ENCODE results near the gene SLC37A1.

SLC37A1 gene

DNA sequence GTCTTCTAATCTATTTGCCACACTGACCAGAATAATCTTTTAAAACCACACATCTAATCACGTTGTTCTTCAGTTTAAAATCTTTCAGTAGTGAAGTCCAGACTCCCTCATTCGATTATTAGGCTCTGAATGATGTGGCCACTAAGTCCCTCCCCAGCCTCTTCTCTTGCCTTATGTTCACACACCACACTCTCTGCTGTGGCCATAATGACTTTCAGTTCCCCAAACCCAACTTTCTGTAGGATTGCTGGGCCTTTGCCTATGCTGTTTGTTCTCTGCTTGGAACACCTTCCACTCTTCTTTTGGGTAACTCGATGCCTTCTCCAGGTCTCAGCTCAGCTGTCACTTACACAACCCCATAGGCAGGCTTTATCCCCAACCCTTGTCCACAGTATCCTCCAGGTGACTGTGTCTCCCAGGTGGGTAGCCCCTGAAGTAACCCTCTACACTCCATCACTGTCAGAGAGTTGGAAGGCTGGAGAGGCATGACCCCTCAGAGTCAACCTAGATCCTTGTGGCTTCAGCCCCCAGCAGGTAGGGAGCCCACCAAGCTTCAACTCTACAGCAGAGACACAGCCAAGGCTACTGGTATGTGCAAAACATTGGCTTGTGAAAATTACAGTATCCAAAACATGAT lies 8.4 kb upstream of the SLC37A1 start:
- Histone ChIP-seq H3K27me3 (ENCODE audit: control insufficient read depth, insufficient read depth, low read length, poor library complexity, severe bottlenecking) (peaks cover 5% of the 10 kb centered on the region), H3K9me3 (ENCODE audit: control insufficient read depth, low read length) (no peaks in the 10 kb centered on the region), H3K4me3 (ENCODE audit: insufficient read depth, low read depth, low read length) (no peak overlapping the region), H3K27ac (ENCODE audit: insufficient read depth, low read depth, low read length, poor library complexity, severe bottlenecking) (no peak overlapping the region), H3K4me1 (ENCODE audit: control insufficient read depth, insufficient read depth, low read length) (peaks cover 8% of the 10 kb centered on the region), H3K36me3 (ENCODE audit: control insufficient read depth, insufficient read depth, low read length) (no peaks in the 10 kb centered on the region)
- WGBS, 2 experiments, result 85 to 88% methylated on average over 3 of the region's 3 CpGs

DNA sequence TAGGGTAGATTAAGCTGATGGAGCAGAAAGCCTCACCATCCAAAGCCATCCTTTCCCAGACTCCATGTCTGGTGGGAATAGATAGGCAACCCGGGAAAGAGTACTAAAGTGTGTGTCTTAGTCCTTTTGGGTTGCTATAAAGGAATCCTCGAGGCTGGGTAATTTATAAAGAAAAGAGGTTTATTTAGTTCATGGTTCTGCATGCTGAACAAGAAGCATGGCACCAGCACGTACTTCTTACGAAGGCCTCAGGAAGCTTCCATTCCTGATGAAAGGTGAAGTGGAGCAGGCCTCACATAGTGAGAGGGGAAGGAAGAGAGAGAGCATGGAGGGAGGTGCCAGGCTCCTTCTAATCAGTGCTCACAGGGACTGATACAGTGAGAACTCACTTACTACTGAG lies 6.2 kb upstream of the SLC37A1 start:
- Histone ChIP-seq H3K9me3 (ENCODE audit: control insufficient read depth, low read length) (no peaks in the 10 kb centered on the region), H3K36me3 (ENCODE audit: control insufficient read depth, insufficient read depth, low read length) (no peaks in the 10 kb centered on the region), H3K27me3 (ENCODE audit: control insufficient read depth, insufficient read depth, low read length, poor library complexity, severe bottlenecking) (peaks cover 5% of the 10 kb centered on the region), H3K4me3 (ENCODE audit: insufficient read depth, low read depth, low read length) (no peak overlapping the region), H3K27ac (ENCODE audit: insufficient read depth, low read depth, low read length, poor library complexity, severe bottlenecking) (no peak overlapping the region), H3K4me1 (ENCODE audit: control insufficient read depth, insufficient read depth, low read length) (peaks cover 11% of the 10 kb centered on the region)
- 91 to 95% methylated on average over 4 of the region's 4 CpGs for WGBS, 2 experiments

DNA sequence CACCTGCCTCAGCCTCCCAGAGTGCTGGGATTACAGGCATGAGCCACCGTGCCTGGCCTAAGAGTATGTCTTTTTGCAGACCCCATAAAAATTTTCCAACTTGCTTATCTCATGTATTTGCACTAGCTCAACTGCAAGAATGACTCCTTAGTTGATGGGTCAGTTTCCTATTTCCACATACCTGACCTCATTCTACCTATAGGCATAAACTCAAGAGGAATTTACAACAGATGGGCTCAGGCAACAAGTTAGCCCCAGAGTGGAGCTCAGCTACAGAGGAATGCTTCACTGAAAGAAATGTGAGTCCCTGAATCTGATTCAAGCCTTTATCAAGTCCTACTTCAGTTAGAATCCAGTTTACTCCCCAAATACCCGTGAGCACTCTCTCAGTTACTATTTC lies 5.3 kb upstream of the SLC37A1 start:
- Histone ChIP-seq H3K27me3 (ENCODE audit: control insufficient read depth, insufficient read depth, low read length, poor library complexity, severe bottlenecking) (peaks cover 9% of the 10 kb centered on the region), H3K27ac (ENCODE audit: insufficient read depth, low read depth, low read length, poor library complexity, severe bottlenecking) (no peak overlapping the region), H3K4me1 (ENCODE audit: control insufficient read depth, insufficient read depth, low read length) (peaks cover 20% of the 10 kb centered on the region), H3K36me3 (ENCODE audit: control insufficient read depth, insufficient read depth, low read length) (no peaks in the 10 kb centered on the region), H3K9me3 (ENCODE audit: control insufficient read depth, low read length) (no peaks in the 10 kb centered on the region), H3K4me3 (ENCODE audit: insufficient read depth, low read depth, low read length) (no peak overlapping the region)
- WGBS, 2 experiments, result 87 to 94% methylated on average over 2 of the region's 2 CpGs

DNA sequence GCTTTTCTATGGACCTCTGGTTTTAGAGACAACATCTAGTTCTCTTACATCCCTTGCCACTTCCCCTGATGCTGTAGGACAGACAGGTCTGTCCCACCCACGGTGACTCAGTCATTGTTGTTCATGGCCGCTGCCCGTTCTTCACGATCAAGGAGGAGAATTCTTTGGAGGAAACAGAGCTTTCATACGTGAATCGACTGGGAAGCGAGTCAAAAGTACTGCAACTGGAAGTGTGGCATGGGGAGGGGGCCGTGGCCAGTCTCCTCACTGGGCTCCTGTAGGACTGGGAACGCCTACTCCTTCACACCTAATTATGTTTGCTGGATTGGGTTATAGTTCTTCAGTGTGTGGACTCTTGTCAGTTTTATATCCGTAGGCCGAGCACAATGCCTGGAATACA lies 4.4 kb upstream of the SLC37A1 start:
- 69 to 80% methylated on average over 11 of the region's 11 CpGs for WGBS, 2 experiments
- peaks cover 14% of the 10 kb centered on the region for H3K27me3 ChIP-seq (ENCODE audit: control insufficient read depth, insufficient read depth, low read length, poor library complexity, severe bottlenecking)
- H3K4me3 ChIP-seq (ENCODE audit: insufficient read depth, low read depth, low read length), result no peak overlapping the region
- H3K9me3 ChIP-seq (ENCODE audit: control insufficient read depth, low read length), result no peaks in the 10 kb centered on the region
- peaks cover 21% of the 10 kb centered on the region for H3K4me1 ChIP-seq (ENCODE audit: control insufficient read depth, insufficient read depth, low read length)
- H3K27ac ChIP-seq (ENCODE audit: insufficient read depth, low read depth, low read length, poor library complexity, severe bottlenecking), result no peak overlapping the region
- H3K36me3 ChIP-seq (ENCODE audit: control insufficient read depth, insufficient read depth, low read length), result no peaks in the 10 kb centered on the region

DNA sequence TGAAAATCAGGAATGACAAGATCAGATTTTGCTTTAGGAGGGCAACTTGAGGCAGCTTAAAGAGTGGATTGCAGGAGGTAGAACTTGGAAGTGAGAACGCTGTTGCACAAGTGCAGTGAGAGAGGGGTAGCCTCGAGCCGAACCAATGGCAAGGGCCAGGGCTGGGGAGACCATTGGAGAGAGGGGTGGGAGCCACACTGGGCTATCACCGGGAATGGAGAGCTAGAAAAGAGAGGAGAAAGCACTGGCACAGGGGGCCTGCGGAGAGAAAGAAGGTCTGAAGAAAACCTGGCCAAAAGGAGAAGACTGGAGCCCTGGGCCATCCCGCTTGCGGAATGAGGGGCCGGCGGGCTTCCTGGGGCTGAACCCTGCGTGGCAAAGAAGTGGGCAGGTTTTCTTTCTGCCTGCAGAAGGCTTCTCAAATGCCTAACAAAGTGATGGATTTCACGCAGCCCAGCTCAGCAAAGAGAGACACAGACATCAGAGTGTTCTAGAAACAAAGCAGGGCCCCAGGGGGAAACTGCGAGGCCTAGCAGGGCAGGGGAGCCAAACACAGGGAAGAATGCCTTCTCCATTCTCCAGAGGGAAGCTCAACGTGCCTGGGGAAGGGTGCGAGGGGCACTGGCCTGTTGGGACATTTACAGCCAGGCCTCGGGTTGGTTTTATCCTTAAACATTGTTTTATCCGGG lies 1.2 kb upstream of the SLC37A1 start:
- H3K9me3 ChIP-seq (ENCODE audit: control insufficient read depth, low read length), result no peaks in the 10 kb centered on the region
- 51 to 52% methylated on average over 16 of the region's 16 CpGs for WGBS, 2 experiments
- H3K4me3 ChIP-seq (ENCODE audit: insufficient read depth, low read depth, low read length), result no peak overlapping the region
- H3K36me3 ChIP-seq (ENCODE audit: control insufficient read depth, insufficient read depth, low read length), result no peaks in the 10 kb centered on the region
- peaks cover 32% of the 10 kb centered on the region for H3K4me1 ChIP-seq (ENCODE audit: control insufficient read depth, insufficient read depth, low read length)
- H3K27ac ChIP-seq (ENCODE audit: insufficient read depth, low read depth, low read length, poor library complexity, severe bottlenecking), result no peak overlapping the region
- H3K27me3 ChIP-seq (ENCODE audit: control insufficient read depth, insufficient read depth, low read length, poor library complexity, severe bottlenecking), result peaks cover 27% of the 10 kb centered on the region

DNA sequence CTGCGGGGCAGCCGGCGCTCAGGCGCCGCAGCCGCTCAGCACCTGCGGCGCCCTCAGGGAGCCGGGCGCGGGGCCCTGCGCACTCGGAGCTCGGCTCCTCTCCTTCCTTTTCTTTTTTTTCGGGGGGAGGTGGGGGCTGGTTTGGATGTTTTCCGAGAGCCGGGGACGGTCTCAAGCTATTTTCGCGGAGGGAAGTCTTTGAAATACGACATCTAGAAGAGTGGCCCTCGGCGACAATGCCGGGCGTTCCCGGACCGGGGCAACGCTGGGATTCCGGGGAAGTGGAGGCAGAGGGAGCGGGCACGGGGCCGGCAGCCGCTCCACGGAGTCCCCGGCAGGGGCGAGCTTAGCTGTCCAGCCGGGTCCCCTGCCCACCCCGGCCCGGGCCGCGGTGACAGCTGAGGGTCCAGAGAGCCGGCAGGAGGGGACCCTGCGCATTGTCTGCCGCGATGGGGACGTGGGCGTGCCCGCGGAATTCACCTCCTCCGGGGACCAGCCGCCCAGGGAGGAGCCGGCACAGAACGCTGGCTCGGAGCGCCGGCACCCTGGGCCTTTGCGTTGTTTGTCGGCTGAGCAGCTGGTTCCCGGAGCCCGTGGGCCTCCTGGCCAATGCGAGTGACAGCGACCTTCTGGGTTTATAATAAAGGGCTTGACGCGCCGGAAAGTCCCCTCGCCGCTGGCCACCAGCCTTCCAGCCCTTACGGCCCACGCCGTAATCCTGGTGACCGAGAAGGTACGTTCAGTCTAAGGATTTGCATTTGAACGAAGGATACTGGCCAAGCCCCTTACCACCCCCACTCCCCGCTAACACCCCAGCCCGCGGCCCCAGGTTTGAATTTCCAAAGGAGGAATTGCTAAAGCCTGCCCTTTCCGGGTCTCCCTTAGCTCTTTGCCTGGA lies 582 bp downstream of the SLC37A1 start:
- 0 to 1% methylated on average over 77 of the region's 77 CpGs for WGBS, 2 experiments
- H3K9me3 ChIP-seq (ENCODE audit: control insufficient read depth, low read length), result no peaks in the 10 kb centered on the region
- H3K4me1 ChIP-seq (ENCODE audit: control insufficient read depth, insufficient read depth, low read length), result peaks cover 30% of the 10 kb centered on the region
- peak overlapping the region; percentile 56 for H3K4me3 ChIP-seq (ENCODE audit: insufficient read depth, low read depth, low read length)
- H3K27me3 ChIP-seq (ENCODE audit: control insufficient read depth, insufficient read depth, low read length, poor library complexity, severe bottlenecking), result peaks cover 27% of the 10 kb centered on the region
- H3K36me3 ChIP-seq (ENCODE audit: control insufficient read depth, insufficient read depth, low read length), result no peaks in the 10 kb centered on the region
- no peak overlapping the region for H3K27ac ChIP-seq (ENCODE audit: insufficient read depth, low read depth, low read length, poor library complexity, severe bottlenecking)

DNA sequence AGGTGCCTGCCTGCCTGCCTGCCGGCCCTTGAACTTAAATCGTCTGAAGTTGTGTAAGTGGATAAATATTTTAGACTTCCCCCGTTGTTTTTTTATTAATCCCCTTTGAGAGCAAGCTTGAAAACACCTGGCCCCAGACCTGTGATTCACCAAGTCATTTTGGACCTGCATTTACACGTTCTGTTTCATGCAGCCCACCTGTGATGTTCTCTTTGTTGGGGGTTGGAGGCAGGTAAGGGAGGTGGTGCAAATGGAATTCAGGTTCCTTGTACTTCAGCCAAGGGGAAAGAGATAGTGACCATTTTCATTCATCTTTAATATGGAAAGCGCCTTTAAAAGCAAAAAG lies 1.2 kb downstream of the SLC37A1 start:
- H3K4me1 ChIP-seq (ENCODE audit: control insufficient read depth, insufficient read depth, low read length), result peaks cover 24% of the 10 kb centered on the region
- H3K27ac ChIP-seq (ENCODE audit: insufficient read depth, low read depth, low read length, poor library complexity, severe bottlenecking), result no peak overlapping the region
- no peaks in the 10 kb centered on the region for H3K36me3 ChIP-seq (ENCODE audit: control insufficient read depth, insufficient read depth, low read length)
- WGBS, 2 experiments, result 6 to 15% methylated on average over 4 to 5 of the region's 5 CpGs
- peaks cover 27% of the 10 kb centered on the region for H3K27me3 ChIP-seq (ENCODE audit: control insufficient read depth, insufficient read depth, low read length, poor library complexity, severe bottlenecking)
- H3K4me3 ChIP-seq (ENCODE audit: insufficient read depth, low read depth, low read length), result peak overlapping the region; percentile 56
- H3K9me3 ChIP-seq (ENCODE audit: control insufficient read depth, low read length), result no peaks in the 10 kb centered on the region

DNA sequence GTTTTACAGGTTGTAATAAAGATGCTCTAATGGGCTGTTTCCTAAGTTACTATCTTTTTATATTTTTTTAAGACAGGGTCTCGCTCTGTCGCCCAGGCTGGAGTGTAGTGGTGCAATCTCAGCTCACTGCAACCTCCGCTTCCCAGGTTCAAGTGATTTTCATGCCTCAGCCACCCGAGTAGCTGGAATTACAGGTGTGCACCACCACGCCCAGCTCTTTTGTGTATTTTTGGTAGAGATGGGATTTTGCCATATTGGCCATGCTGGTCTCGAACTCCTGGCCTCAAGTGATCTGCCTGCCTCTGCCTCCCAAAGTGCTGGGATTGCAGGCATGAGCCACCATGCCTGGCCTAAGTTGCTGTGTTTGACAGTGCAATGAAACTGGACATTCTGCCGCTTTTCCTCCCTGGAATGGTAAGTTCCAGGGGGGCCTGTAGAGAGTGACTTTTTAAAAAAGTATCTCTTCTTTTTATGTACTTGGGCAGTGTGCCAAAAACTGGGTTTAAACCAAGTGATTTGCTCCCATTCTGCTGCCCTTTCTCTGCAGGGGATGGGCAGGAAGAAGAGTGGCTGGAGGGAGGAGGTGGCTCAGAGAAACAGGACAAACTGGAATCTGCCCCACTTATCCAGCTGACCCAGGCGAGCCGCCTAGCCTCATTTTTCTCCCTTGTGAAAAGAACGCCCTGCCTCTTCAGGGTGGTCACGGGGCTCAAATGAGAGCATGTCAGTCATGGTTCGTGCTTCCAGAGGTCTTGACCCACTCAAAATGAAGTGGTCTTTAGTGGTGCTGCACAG lies 2.3 kb downstream of the SLC37A1 start:
- no peaks in the 10 kb centered on the region for H3K36me3 ChIP-seq (ENCODE audit: control insufficient read depth, insufficient read depth, low read length)
- peaks cover 27% of the 10 kb centered on the region for H3K27me3 ChIP-seq (ENCODE audit: control insufficient read depth, insufficient read depth, low read length, poor library complexity, severe bottlenecking)
- peaks cover 24% of the 10 kb centered on the region for H3K4me1 ChIP-seq (ENCODE audit: control insufficient read depth, insufficient read depth, low read length)
- no peak overlapping the region for H3K27ac ChIP-seq (ENCODE audit: insufficient read depth, low read depth, low read length, poor library complexity, severe bottlenecking)
- H3K4me3 ChIP-seq (ENCODE audit: insufficient read depth, low read depth, low read length), result no peak overlapping the region
- 81% methylated on average over 12 of the region's 12 CpGs for WGBS, 2 experiments
- no peaks in the 10 kb centered on the region for H3K9me3 ChIP-seq (ENCODE audit: control insufficient read depth, low read length)

DNA sequence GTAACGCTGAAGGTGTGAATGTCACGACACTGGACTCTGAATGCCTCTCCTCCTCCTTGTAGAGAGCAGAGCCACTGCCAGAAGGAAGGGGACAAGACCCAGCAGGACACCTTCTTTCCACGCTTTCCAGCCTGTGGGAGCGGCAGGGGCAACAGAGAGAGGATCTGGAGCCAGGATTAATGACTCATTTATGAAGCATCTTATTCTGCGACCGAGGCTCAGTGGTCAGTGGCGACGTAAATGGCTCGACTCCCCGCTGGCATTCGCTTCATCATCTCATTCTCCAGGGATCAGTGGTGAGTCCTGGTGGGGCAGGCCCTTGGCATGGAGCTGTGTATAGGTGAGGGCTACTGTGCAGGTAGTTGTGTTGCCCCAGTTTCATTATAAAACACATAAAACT lies 4.6 kb downstream of the SLC37A1 start:
- H3K27ac ChIP-seq (ENCODE audit: insufficient read depth, low read depth, low read length, poor library complexity, severe bottlenecking), result no peak overlapping the region
- 87% methylated on average over 11 of the region's 11 CpGs for WGBS, 2 experiments
- peaks cover 13% of the 10 kb centered on the region for H3K4me1 ChIP-seq (ENCODE audit: control insufficient read depth, insufficient read depth, low read length)
- peaks cover 25% of the 10 kb centered on the region for H3K27me3 ChIP-seq (ENCODE audit: control insufficient read depth, insufficient read depth, low read length, poor library complexity, severe bottlenecking)
- no peaks in the 10 kb centered on the region for H3K36me3 ChIP-seq (ENCODE audit: control insufficient read depth, insufficient read depth, low read length)
- H3K4me3 ChIP-seq (ENCODE audit: insufficient read depth, low read depth, low read length), result no peak overlapping the region
- H3K9me3 ChIP-seq (ENCODE audit: control insufficient read depth, low read length), result no peaks in the 10 kb centered on the region

Data from ectodermal cell (in vitro differentiated cells).